ENCODE measurements around the gene RBM5.
"Not testable (repeated sequence)": the region's sequence is repeated elsewhere in the genome, so short reads cannot be mapped to it uniquely, and the experiment has no call there.

Gene RBM5

DNA sequence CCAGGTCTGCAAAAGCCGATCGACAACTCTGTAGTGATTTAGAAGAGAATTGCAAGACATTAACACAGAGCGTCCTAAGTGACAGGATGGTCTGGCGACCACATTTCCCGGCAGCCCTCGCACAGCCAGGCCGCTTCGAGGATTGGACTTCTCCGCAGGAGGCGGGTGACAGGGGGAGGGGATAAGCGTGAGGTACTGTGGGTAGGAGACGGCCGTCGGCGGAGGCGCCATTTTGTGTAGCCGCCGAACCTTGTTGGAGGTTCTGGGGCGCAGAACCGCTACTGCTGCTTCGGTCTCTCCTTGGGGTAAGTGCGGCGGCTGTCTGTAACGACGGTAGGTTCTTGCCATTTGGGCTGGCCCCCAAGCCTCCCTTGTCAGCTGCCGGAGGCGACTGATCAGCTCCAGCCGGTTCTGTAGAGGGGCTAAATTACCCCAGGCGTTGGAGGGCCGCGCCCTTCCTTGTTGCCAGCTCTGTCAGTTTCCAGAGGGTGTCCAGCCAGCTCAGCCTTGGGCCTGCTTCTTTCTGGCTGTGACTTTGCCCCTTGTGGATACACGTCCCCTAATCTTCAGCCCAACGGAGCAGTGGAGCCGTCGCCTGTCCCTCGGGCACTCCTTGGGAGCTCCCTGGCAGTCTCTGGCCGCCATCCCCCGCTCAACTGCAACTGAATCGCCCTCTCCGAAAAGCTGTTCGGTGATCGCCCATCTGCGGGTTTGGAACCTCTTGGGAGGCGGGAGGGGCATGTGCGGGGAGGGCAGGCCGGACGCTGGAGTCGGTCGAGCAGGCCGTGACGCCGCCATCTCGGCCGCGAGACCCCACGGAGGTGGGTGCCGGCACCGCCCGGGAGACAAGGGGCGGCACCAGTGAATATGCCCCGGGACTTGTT, at the start of gene RBM5:
RBM5 (plus strand) TSS at position 195 of the 884 bp plus-strand sequence. CDS start 1,516 bp downstream, outside the sequence.
- peak within 1 kb of the TSS; percentile 100 for H3K27ac Mint-ChIP-seq
- H3K4me3 Mint-ChIP-seq: peak within 1 kb of the TSS; percentile 97
- H3K27me3 Mint-ChIP-seq: no peaks in the 10 kb centered on the region
- ATAC-seq: peak; percentile 100
- H3K36me3 Mint-ChIP-seq: peaks cover 24% of the 10 kb centered on the region
- H3K4me1 Mint-ChIP-seq: peaks cover 29% of the 10 kb centered on the region
- H3K9me3 Mint-ChIP-seq: no peaks in the 10 kb centered on the region

DNA sequence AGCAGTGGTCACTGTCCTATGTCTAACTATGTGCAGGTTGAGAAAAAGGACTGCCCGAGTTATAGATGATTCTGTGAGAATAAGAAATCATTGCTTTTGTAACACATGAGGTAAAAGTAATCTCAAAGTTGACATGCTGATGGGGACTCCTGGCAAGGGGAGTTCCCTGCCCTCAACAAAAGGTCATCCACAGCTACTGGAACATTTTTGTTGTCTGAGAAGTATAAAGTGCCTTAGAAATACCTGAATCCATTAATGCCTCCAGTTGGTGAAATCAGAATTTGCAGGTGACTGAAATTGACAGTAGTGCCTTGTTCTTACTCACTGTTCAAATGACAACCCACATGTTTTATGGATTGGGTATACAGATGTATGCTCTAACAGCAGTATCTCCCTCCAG, 43.7 kb upstream of the RBM5 start:
- H3K4me3 Mint-ChIP-seq: no peak overlapping the region
- no peaks in the 10 kb centered on the region for H3K27me3 Mint-ChIP-seq
- H3K27ac Mint-ChIP-seq: no peak overlapping the region
- H3K9me3 Mint-ChIP-seq: no peaks in the 10 kb centered on the region
- no peak for ATAC-seq
- H3K36me3 Mint-ChIP-seq: peaks cover 31% of the 10 kb centered on the region
- peaks cover 3% of the 10 kb centered on the region for H3K4me1 Mint-ChIP-seq

DNA sequence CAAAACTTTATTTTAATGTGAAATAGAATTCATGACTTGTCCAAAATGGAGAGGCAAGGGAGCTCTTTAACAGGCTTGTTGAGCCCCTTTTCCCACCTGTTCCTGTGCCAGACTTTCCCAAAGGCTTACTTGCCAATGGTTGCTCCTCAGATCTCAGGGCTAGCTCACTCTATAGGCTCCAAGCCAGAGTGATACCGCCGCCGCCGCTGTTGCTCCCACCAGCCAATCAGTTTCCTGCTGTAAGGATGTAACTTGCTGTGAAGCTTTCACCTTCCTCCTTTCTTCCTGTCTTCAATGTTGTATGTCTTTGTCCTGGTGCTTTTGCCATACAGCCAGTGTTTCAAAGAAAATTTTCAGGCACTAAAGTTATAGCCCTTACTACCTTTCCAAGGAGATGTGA, 41.3 kb upstream of the RBM5 start:
- H3K27ac Mint-ChIP-seq: no peak overlapping the region
- no peaks in the 10 kb centered on the region for H3K27me3 Mint-ChIP-seq

DNA sequence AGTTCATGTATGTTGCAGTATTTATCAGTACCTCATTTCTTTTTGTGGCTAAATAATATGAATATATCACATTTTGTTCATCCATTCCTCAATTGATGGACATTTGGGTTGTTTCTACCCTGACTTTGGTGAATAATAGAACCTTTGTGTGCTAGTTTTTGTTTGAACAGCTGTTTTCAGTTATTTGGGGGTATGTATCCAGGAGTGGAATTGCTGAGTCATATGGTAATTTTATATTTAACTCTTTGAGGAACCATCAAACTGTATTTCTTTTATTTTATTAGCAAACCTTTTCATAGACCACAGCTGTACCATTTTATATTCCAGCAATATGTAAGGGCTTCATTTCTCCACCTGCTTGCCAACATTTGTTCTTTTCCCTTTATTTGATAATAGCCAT, 38.4 kb upstream of the RBM5 start:
- Mint-ChIP-seq H3K4me3 (no peak overlapping the region), H3K27me3 (no peaks in the 10 kb centered on the region), H3K9me3 (no peaks in the 10 kb centered on the region)

More for the DNA sequence above, 41.3 kb upstream of the RBM5 start:
- no peak overlapping the region for H3K4me3 Mint-ChIP-seq
- H3K9me3 Mint-ChIP-seq: no peaks in the 10 kb centered on the region
- H3K36me3 Mint-ChIP-seq: peaks cover 39% of the 10 kb centered on the region
- no peak for ATAC-seq
- H3K4me1 Mint-ChIP-seq: peaks cover 7% of the 10 kb centered on the region

DNA sequence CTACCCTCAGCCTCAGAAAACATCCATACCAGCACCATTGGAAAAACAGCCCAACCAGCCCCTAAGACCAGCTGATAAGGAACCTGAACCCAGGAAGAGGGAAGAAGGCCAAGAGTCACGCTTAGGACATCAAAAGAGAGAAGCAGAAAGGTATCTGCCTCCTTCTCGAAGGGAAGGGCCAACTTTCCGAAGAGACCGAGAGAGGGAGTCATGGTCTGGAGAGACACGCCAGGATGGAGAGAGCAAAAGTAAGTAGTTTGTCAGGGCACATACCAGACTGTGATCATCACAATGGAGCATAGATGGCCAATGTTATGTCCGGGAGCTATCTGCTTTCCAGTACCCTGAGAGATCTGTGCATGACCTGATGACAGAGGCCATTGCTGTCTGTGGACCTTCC, 31.0 kb upstream of the RBM5 start:
- no peak overlapping the region for H3K27ac Mint-ChIP-seq
- no peaks in the 10 kb centered on the region for H3K9me3 Mint-ChIP-seq
- no peaks in the 10 kb centered on the region for H3K4me1 Mint-ChIP-seq
- no peaks in the 10 kb centered on the region for H3K27me3 Mint-ChIP-seq
- no peak for ATAC-seq
- H3K36me3 Mint-ChIP-seq: peaks cover 79% of the 10 kb centered on the region
- H3K4me3 Mint-ChIP-seq: no peak overlapping the region

More for the DNA sequence above, 38.4 kb upstream of the RBM5 start:
- no peak for ATAC-seq
- Mint-ChIP-seq H3K36me3 (peaks cover 55% of the 10 kb centered on the region), H3K4me1 (peaks cover 7% of the 10 kb centered on the region), H3K27ac (peak overlapping the region; percentile 29)

DNA sequence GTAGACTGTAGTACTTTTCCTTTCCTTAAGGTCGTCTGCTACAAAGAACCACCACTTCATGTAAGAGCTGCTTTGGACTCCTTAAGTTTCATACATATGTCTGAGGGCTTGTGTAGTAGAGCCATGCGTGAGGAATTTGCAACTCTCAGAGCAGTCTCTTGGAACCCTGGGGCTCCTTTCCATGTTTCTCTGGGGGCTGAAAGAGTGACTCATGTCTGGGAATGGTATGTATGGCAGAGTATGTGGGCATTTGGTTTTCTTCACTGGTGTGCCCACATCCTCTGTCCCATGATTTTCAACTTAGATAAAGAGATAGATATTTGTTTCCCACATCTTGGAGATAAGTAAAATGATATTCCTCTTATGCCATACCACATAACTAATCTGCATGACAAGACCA, 20.6 kb upstream of the RBM5 start:
- Mint-ChIP-seq H3K36me3 (peaks cover 65% of the 10 kb centered on the region), H3K27ac (no peak overlapping the region), H3K27me3 (no peaks in the 10 kb centered on the region), H3K4me3 (no peak overlapping the region), H3K4me1 (no peaks in the 10 kb centered on the region), H3K9me3 (no peaks in the 10 kb centered on the region)
- ATAC-seq: no peak

DNA sequence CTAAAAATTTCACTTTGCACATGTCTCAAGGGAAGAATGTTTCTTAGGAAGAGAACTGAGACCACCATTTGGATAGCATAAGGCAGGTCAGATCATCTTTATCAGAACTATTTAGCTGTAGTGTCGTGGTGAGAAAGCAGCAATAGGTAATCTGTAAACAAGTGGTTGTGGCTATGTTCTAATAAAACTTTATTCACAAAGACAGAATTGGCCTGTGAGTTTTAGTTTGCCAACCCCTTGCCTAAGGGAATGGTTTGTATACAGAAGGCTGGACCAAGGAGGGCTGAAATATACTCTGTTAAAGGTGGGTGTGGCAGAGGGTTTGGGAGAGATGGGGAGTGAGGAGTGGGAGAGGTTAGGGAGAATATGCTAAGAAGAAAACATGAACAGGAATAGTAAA, 10.6 kb upstream of the RBM5 start:
- H3K27me3 Mint-ChIP-seq: no peaks in the 10 kb centered on the region

DNA sequence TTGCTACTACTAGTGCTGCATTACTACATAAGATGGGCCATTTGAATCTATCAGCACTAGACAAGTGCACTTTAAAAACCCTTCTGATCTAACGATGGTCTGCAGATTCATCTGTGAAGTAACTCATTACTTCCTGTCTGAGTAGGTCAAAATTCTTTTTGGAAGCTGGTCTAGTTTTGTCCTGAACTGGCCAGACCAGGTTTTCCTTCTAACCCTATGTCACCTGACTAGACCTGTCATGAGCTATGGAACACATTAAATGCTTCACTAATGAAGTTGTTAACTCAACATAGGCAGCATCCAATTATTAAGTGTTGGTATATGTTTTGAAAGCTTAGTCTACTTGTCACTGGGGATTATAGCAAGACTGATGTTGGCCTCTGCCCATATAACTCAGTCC, 10.1 kb upstream of the RBM5 start:
- Mint-ChIP-seq H3K4me3 (no peak overlapping the region), H3K4me1 (peaks cover 18% of the 10 kb centered on the region), H3K27ac (peak overlapping the region; percentile 66), H3K36me3 (peaks cover 37% of the 10 kb centered on the region), H3K27me3 (no peaks in the 10 kb centered on the region), H3K9me3 (no peaks in the 10 kb centered on the region)
- no peak for ATAC-seq

More for the DNA sequence above, 10.6 kb upstream of the RBM5 start:
- H3K4me3 Mint-ChIP-seq: no peak overlapping the region
- peaks cover 18% of the 10 kb centered on the region for H3K4me1 Mint-ChIP-seq
- no peak for ATAC-seq
- H3K36me3 Mint-ChIP-seq: peaks cover 42% of the 10 kb centered on the region
- no peaks in the 10 kb centered on the region for H3K9me3 Mint-ChIP-seq
- H3K27ac Mint-ChIP-seq: peak overlapping the region; percentile 66

DNA sequence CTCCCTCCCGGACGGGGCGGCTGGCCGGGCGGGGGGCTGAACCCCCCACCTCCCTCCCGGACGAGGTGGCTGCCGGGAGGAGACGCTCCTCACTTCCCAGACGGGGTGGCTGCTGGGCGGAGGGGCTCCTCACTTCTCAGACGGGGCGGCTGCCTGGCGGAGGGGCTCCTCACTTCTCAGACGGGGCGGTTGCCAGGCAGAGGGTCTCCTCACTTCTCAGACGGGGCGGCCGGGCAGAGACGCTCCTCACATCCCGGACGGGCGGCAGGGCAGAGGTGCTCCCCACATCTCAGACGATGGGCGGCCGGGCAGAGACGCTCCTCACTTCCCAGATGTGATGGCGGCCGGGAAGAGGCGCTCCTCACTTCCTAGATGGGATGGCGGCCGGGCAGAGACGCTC, 3.8 kb upstream of the RBM5 start:
- ATAC-seq, H3K27me3 Mint-ChIP-seq, H3K27ac Mint-ChIP-seq, H3K4me3 Mint-ChIP-seq, H3K36me3 Mint-ChIP-seq, H3K9me3 Mint-ChIP-seq: not testable (repeated sequence)
- peaks cover 19% of the 10 kb centered on the region for H3K4me1 Mint-ChIP-seq

DNA sequence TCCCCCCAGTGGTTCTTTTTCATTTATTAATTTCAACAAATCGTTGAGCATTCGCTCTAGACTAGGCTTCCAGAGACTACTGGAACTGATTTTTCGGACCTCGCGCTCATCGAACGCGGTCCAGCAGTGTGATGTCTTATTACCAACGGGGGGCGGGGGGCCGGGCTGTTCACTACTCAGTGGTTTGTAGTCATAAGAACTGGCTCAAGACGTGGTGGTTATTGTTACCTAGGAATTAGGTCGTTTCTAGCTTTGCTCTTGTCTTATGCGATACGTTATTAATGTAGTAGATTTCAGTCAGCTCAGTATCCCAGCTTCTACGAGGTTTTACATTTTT, 858 bp downstream of the RBM5 start:
- no peak for ATAC-seq
- peaks cover 24% of the 10 kb centered on the region for H3K36me3 Mint-ChIP-seq
- H3K27ac Mint-ChIP-seq: peak overlapping the region; percentile 100
- peak overlapping the region; percentile 97 for H3K4me3 Mint-ChIP-seq
- H3K4me1 Mint-ChIP-seq: peaks cover 29% of the 10 kb centered on the region
- H3K27me3 Mint-ChIP-seq: no peaks in the 10 kb centered on the region
- H3K9me3 Mint-ChIP-seq: no peaks in the 10 kb centered on the region

DNA sequence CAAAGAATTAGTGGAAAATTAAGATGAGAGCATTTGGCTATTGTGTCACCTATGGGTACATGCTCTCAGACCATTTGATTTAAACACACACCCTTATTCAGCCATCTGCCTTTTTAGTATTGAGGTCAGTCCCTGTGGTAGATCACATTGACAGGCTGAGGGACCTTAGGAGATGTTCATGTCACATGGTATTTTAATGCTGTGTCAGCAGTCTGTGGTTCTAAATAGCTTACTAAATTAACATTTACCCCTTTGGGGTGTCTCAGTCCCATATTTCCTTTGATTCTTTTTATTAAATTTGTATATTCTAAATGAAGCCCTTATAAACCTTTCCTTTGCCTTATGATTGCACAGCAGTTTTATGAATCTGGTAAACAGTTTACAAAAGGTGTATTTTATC, 2.3 kb downstream of the RBM5 start:
- no peak overlapping the region for H3K4me3 Mint-ChIP-seq
- H3K36me3 Mint-ChIP-seq: peaks cover 32% of the 10 kb centered on the region
- H3K27ac Mint-ChIP-seq: peak overlapping the region; percentile 100
- H3K4me1 Mint-ChIP-seq: peaks cover 34% of the 10 kb centered on the region
- ATAC-seq: no peak
- no peaks in the 10 kb centered on the region for H3K27me3 Mint-ChIP-seq
- no peaks in the 10 kb centered on the region for H3K9me3 Mint-ChIP-seq

DNA sequence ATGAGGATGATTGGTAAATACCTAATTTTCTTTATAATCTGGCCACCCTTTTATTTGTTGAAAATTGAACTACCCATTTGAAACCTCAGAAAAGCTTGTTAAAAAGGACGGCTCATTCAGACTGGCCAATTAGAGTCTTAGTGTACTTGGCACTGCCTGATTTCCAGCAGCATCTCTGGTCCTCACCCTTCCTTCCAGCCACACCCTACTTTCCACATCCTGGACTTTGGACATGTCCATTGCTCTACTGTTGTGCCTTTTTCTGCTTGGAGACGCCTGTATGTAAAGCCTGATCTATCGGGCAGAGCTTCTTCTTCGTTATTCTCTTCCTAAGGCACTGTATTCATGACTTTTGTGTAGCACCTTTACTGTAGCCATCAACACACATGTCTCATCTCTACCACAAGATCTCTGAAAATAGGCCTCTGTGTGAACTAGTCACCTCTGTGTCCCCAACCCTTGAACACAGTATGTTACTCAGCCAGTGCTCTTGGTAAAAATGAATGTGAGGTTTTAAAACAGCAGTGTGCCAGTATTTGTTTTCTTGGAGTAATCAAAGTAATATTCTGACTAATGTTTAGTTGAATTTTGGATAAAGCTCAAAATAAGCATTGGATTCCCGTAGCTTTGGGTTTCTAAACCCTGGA, 6.8 kb downstream of the RBM5 start:
- H3K4me3 Mint-ChIP-seq: no peak overlapping the region
- H3K27me3 Mint-ChIP-seq: no peaks in the 10 kb centered on the region
- H3K4me1 Mint-ChIP-seq: peaks cover 31% of the 10 kb centered on the region
- no peak for ATAC-seq
- H3K27ac Mint-ChIP-seq: peak overlapping the region; percentile 24
- peaks cover 62% of the 10 kb centered on the region for H3K36me3 Mint-ChIP-seq
- H3K9me3 Mint-ChIP-seq: no peaks in the 10 kb centered on the region

DNA sequence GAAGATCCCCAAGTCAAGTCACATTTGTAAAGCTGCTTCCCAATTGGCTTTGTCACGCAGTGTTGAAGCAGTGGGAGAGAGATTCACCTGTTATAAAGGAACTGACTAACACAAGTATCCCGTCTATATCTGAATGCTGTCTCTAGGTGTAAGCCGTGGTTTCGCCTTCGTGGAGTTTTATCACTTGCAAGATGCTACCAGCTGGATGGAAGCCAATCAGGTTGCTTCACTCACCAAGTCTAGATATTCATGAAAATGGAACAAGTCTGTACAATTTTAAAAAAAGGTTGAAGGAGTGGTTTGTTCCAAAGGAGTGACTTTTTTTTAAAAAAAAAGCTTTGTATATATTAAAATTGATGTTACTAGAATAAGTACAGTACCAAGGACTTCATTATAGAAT, 11.7 kb downstream of the RBM5 start:
- H3K27me3 Mint-ChIP-seq: no peaks in the 10 kb centered on the region

DNA sequence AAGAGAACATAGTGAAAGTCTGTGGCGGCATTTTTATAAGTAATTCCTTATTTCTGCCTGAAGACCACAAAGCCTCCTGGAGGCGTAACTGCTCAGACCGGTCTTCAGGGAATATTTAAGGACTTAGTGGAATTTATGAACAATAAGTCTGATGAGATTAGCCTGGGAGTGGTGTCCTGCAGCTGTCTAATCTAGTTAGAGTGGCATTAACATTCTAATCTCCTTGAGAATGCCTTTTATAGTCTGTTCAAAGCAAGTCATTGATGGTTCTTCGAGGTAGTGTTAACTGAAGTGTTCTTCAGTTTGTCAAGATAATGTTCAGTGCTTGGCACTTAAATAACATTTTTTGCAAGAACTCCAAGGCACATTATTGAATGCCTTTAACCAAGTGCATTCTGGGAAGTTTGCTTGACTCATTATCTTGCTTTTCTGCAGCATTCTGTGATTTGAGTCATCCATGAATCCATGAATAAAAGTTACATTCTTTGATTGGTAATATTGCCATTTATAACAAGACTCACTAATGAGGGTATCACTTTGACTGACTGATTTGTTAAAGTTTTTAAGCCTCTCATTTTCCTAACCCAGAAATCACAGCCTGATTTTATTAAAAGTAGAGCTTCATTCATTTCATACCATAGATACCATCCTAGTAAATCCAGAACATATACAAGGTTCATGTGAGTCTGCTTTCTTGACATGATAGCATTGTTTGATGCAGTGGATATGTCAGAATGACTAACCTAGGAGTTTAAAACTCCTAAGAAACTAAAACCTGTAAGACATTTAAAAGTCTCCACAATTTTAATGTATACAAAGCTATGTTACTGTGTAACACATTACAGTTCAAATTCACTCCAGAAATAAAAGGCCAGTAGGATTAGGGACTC, 12.5 kb downstream of the RBM5 start:
- H3K4me1 Mint-ChIP-seq: peaks cover 7% of the 10 kb centered on the region
- H3K27ac Mint-ChIP-seq: no peak overlapping the region
- ATAC-seq: no peak
- H3K4me3 Mint-ChIP-seq: no peak overlapping the region
- H3K27me3 Mint-ChIP-seq: no peaks in the 10 kb centered on the region
- peaks cover 76% of the 10 kb centered on the region for H3K36me3 Mint-ChIP-seq
- H3K9me3 Mint-ChIP-seq: no peaks in the 10 kb centered on the region

More for the DNA sequence above, 11.7 kb downstream of the RBM5 start:
- ATAC-seq: no peak
- Mint-ChIP-seq H3K27ac (no peak overlapping the region), H3K4me3 (no peak overlapping the region), H3K36me3 (peaks cover 80% of the 10 kb centered on the region), H3K9me3 (no peaks in the 10 kb centered on the region), H3K4me1 (peaks cover 11% of the 10 kb centered on the region)

DNA sequence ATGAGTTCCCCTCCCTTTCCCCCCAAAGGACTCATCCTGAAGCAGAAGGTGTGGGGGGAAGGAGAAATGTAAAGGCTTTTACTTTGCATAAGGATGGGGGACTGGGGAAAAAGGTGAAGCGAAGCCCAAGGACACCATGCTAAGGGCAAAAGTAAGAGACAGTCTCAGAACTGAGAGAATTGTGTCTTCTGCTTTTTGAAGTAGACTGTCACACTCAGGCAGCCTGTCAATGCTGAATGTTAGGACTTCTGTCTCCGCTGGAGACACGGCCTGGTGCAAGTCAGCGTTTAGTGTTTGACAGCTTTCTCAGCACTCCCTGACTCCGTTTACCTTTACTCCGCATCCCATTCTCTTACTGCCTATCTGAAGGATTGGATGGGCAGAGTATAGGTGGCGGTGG, 13.8 kb downstream of the RBM5 start:
- H3K27ac Mint-ChIP-seq: no peak overlapping the region
- H3K4me3 Mint-ChIP-seq: no peak overlapping the region
- no peaks in the 10 kb centered on the region for H3K9me3 Mint-ChIP-seq
- H3K4me1 Mint-ChIP-seq: no peaks in the 10 kb centered on the region
- H3K27me3 Mint-ChIP-seq: no peaks in the 10 kb centered on the region
- ATAC-seq: no peak
- peaks cover 75% of the 10 kb centered on the region for H3K36me3 Mint-ChIP-seq

Data from stimulated activated memory B cell treated with anti-CD40 and anti-IgM and Interleukin-4, amounts not matched to agents 10 μg/mL and 1 μg/mL and 100 μg/mL, for 72 hours (primary cell).